Left kidney (tissue), 2 donors: ENCODE data around the gene CLDN14. TPM values are rescaled to one million over a fixed set of nuclear protein-coding genes. Genes with fewer than 3 reads are reported as not detected.
"Not testable (repeated sequence)": the region's sequence is repeated elsewhere in the genome, so short reads cannot be mapped to it uniquely, and the experiment has no call there.

Experiments
- DNase-seq: peaks from one replicate; pipeline ENCODE4 v3.0.0-alpha.2; 2013
- polyA plus RNA-seq: library from polyadenylated mRNA; unstranded; fragments of 120-200 nt; gene quantifications from one replicate; pipeline ENCODE4 v1.2.1, GENCODE V29; 2013; ENCODE audit not compliant: insufficient read length

Gene CLDN14
- polyA plus RNA-seq, 1 donor = 1.6 TPM

- DNase-seq = no peak
Measured at GRCh38 chr21:36502365-36502764, 22.4 kb upstream of the CLDN14 start.

- no peak for DNase-seq
Measured at GRCh38 chr21:36501589-36501892, 21.6 kb upstream of the CLDN14 start.

- no peak for DNase-seq
Measured at GRCh38 chr21:36499578-36500471, 19.9 kb upstream of the CLDN14 start.

- no peak for DNase-seq
Measured at GRCh38 chr21:36494557-36494956, 14.6 kb upstream of the CLDN14 start.

- no peak for DNase-seq
Measured at GRCh38 chr21:36491209-36491910, 11.4 kb upstream of the CLDN14 start.

- DNase-seq = no peak
Measured at GRCh38 chr21:36489776-36490165, 9.8 kb upstream of the CLDN14 start.

GRCh38 chr21:36489103-36489775 is 9.3 kb upstream of the CLDN14 start:
- no peak for DNase-seq

- DNase-seq = no peak
Measured at GRCh38 chr21:36487641-36488307, 7.9 kb upstream of the CLDN14 start.

- DNase-seq = no peak
Measured at GRCh38 chr21:36486246-36486645, 6.3 kb upstream of the CLDN14 start.

- no peak for DNase-seq
Measured at GRCh38 chr21:36485476-36485875, 5.6 kb upstream of the CLDN14 start.

- no peak for DNase-seq
Measured at GRCh38 chr21:36483095-36483494, 3.2 kb upstream of the CLDN14 start.

GRCh38 chr21:36482673-36483072 is 2.8 kb upstream of the CLDN14 start:
- DNase-seq = no peak

GRCh38 chr21:36482181-36482580 is 2.3 kb upstream of the CLDN14 start:
- no peak for DNase-seq

- no peak for DNase-seq
Measured at GRCh38 chr21:36481639-36482038, 1.7 kb upstream of the CLDN14 start.

GRCh38 chr21:36480618-36481017 is 696 bp upstream of the CLDN14 start:
- no peak for DNase-seq

- DNase-seq = no peak
Measured at GRCh38 chr21:36478941-36479340, 981 bp downstream of the CLDN14 start.

GRCh38 chr21:36478207-36478701 is 1.7 kb downstream of the CLDN14 start:
- DNase-seq = no peak

- no peak for DNase-seq
Measured at GRCh38 chr21:36477559-36477958, 2.4 kb downstream of the CLDN14 start.

GRCh38 chr21:36477001-36477400 is 2.9 kb downstream of the CLDN14 start:
- DNase-seq = no peak

- DNase-seq = not testable (repeated sequence)
Measured at GRCh38 chr21:36476541-36476940, 3.4 kb downstream of the CLDN14 start.

GRCh38 chr21:36474591-36474990 is 5.3 kb downstream of the CLDN14 start:
- no peak for DNase-seq

- no peak for DNase-seq
Measured at GRCh38 chr21:36473203-36473602, 6.7 kb downstream of the CLDN14 start.
